Mesodermal cell (in vitro differentiated cells): ENCODE results near the gene PEX5.
"Not testable (repeated sequence)": the region's sequence is repeated elsewhere in the genome, so short reads cannot be mapped to it uniquely, and the experiment has no call there.

Source experiments
- H3K27ac ChIP-seq: 2 replicates; pipeline ENCODE4 v1.7.0; 2013; ENCODE audit warnings: mild to moderate bottlenecking, low read depth, low read length, moderate library complexity; ENCODE audit not compliant: severe bottlenecking
- H3K36me3 ChIP-seq: 2 replicates; pipeline ENCODE4 v1.7.1; 2013; ENCODE audit warnings: mild to moderate bottlenecking, low read length, moderate library complexity; ENCODE audit not compliant: control insufficient read depth, insufficient read depth
- H3K4me1 ChIP-seq: one replicate; pipeline ENCODE4 v1.7.1; 2013; ENCODE audit warnings: mild to moderate bottlenecking, low read length; ENCODE audit not compliant: insufficient read depth, control insufficient read depth, poor library complexity, severe bottlenecking
- H3K4me3 ChIP-seq: 2 replicates; pipeline ENCODE4 v1.7.0; 2013; ENCODE audit warnings: low read length, control low read depth, mild to moderate bottlenecking; ENCODE audit not compliant: insufficient read depth, poor library complexity, severe bottlenecking; ENCODE audit errors: extremely low read depth
- H3K9me3 ChIP-seq: 2 replicates; pipeline ENCODE4 v1.7.1; 2013; ENCODE audit warnings: mild to moderate bottlenecking, low read length, moderate library complexity; ENCODE audit not compliant: control insufficient read depth
- WGBS, 2 experiments: methylation state at CpG; one replicate each; pipeline ENCODE4 v1.1.5; 2013; ENCODE audit warnings: missing lambda C conversion rate in 2 of 2; ENCODE audit not compliant: insufficient coverage in 2 of 2; 5-methylcytosine and 5-hydroxymethylcytosine counted together

The PEX5 gene

GRCh38 chr12:7217475-7218069, 28.1 kb downstream of the PEX5 start:
- no peak overlapping the region for H3K27ac ChIP-seq
- H3K4me3 ChIP-seq = no peak overlapping the region
- 79 to 83% methylated on average over 1 to 5 of the region's 7 CpGs for WGBS, 2 experiments
- peaks cover 3% of the 10 kb centered on the region for H3K36me3 ChIP-seq
- no peaks in the 10 kb centered on the region for H3K4me1 ChIP-seq
- H3K9me3 ChIP-seq = peaks cover 4% of the 10 kb centered on the region

GRCh38 chr12:7219599-7220243, 30.2 kb downstream of the PEX5 start:
- Histone ChIP-seq H3K4me1 (no peaks in the 10 kb centered on the region), H3K27ac (no peak overlapping the region), H3K4me3 (no peak overlapping the region), H3K9me3 (no peaks in the 10 kb centered on the region), H3K36me3 (no peaks in the 10 kb centered on the region)
- 37% methylated on average over 2 of the region's 3 CpGs; no CpG with 5 or more reads in 1 of the 2 experiments for WGBS, 2 experiments

GRCh38 chr12:7221486-7221885, 32.0 kb downstream of the PEX5 start:
- Histone ChIP-seq H3K36me3 (no peaks in the 10 kb centered on the region), H3K9me3 (no peaks in the 10 kb centered on the region), H3K27ac (no peak overlapping the region), H3K4me3 (no peak overlapping the region), H3K4me1 (no peaks in the 10 kb centered on the region)
- WGBS, 2 experiments = 86% methylated on average over 1 of the region's 1 CpG; no CpG with 5 or more reads in 1 of the 2 experiments

DNA sequence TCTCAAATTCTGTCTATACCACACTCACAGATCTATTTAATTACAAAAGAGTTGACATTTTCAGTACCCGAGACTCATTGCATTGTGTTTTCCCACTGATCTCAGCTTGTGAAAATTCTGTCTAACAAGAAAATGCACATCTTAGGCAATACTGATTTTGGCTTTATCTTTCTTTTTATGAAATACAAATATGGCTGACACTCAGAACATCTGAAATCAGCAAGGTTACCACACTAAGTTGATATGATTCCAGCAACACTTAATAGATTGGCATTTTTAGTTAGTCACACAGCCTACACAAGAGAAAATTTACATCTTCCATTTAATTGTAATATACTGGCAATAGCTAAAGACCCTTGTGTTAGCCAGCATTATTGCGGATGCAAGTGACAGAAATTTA, 40.3 kb downstream of the PEX5 start:
- H3K4me3 ChIP-seq = no peak overlapping the region
- WGBS, 2 experiments = 77 to 100% methylated on average over 1 to 2 of the region's 2 CpGs
- H3K4me1 ChIP-seq = no peaks in the 10 kb centered on the region
- no peaks in the 10 kb centered on the region for H3K36me3 ChIP-seq
- H3K27ac ChIP-seq = no peak overlapping the region
- H3K9me3 ChIP-seq = no peaks in the 10 kb centered on the region

DNA sequence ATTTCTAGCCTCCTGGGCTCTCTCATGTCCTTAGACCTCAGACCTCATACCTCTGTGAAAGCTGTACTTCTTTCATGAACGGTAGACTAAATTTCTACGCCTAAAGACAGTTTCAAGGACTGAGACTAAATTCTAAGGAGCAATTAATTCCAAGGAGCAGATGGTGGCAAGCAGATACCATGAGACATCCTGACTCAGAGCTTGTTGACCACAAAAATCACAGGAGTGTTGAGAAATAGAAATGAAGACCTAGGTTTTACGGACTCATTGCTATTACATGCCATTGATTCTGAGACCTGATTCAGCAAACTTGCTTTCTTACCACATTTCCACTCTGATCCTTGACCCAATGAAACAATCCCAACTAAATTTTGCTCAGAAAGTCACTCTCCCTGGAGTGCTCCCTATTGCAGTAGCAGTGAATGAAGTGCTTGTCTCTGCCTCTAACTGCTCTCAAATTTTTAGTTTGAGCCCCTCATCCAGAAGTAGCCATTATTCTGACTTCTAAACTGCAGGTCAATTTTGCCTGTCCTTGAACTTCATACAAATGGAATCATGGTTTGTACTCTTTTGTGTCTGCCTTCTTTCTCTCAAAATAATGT, 52.0 kb downstream of the PEX5 start:
- no peak overlapping the region for H3K27ac ChIP-seq
- H3K36me3 ChIP-seq = no peaks in the 10 kb centered on the region
- no peaks in the 10 kb centered on the region for H3K4me1 ChIP-seq
- peaks cover 7% of the 10 kb centered on the region for H3K9me3 ChIP-seq
- no peak overlapping the region for H3K4me3 ChIP-seq
- 100% methylated on average over 1 to 2 of the region's 3 CpGs for WGBS, 2 experiments

- Histone ChIP-seq H3K27ac (no peak overlapping the region), H3K4me3 (no peak overlapping the region), H3K4me1 (no peaks in the 10 kb centered on the region), H3K9me3 (peaks cover 7% of the 10 kb centered on the region), H3K36me3 (no peaks in the 10 kb centered on the region)
- WGBS, 2 experiments = 86 to 90% methylated on average over 5 to 6 of the region's 7 CpGs
Measured at GRCh38 chr12:7242176-7243101, 53.0 kb downstream of the PEX5 start.

DNA sequence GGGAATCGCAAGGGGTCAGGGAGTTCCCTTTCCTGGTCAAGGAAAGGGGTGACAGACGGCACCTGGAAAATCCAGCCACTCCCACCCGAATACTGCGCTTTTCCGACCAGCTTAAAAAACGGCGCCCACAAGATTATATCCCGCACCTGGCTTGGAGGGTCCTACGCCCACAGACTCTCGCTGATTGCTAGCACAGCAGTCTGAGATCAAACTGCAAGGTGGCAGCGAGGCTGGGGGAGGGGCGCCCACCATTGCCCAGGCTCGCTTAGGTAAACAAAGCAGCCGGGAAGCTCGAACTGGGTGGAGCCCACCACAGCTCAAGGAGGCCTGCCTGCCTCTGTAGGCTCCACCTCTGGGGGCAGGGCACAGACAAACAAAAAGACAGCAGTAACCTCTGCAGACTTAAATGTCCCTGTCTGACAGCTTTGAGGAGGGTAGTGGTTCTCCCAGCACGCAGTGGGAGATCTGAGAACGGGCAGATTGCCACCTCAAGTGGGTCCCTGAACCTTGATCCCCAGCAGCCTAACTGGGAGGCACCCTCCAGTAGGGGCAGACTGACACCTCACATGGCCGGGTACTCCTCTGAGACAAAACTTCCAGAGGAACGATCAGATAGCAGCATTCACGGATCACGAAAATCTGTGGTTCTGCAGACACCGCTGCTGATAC, 62.0 kb downstream of the PEX5 start:
- H3K9me3 ChIP-seq, H3K4me3 ChIP-seq, H3K4me1 ChIP-seq, H3K36me3 ChIP-seq, H3K27ac ChIP-seq: not testable (repeated sequence)
- WGBS, 2 experiments = 88 to 90% methylated on average over 13 to 15 of the region's 22 CpGs

DNA sequence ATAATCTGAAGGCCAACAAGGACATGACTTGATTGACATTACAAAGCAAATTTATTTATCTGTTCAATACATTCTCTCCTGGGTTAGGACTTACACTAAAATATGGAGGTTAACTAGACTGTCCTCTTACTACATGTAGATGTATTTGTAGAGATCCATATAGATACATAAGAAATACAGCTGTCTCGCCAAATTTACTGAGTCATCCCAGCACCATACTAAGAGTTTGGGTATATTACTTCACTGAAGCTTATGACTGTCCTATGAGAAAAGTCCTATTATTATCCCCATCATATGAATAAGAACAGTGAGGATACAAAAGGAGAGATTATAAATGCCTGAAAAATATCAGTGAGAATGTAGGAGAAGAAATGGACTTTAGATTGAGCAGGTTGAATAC, 69.6 kb downstream of the PEX5 start:
- H3K4me3 ChIP-seq = no peak overlapping the region

More for the DNA sequence above, 69.6 kb downstream of the PEX5 start:
- no CpG with 5 or more reads among the region's 1 CpG for WGBS, 2 experiments
- H3K4me1 ChIP-seq = no peaks in the 10 kb centered on the region
- H3K9me3 ChIP-seq = no peaks in the 10 kb centered on the region
- H3K36me3 ChIP-seq = no peaks in the 10 kb centered on the region
- no peak overlapping the region for H3K27ac ChIP-seq
